Fibroblast of the aortic adventitia (primary cell): ENCODE data around the gene CST9L. TPM values are rescaled to one million over a fixed set of nuclear protein-coding genes. Genes with fewer than 3 reads are reported as not detected.

Experiments used
- DNase-seq: peaks from one replicate; pipeline ENCODE4 v3.0.0-alpha.2; 2010; ENCODE audit warnings: low read depth
- H3K4me3 ChIP-seq: 2 replicates; pipeline ENCODE4 v1.5.1; 2011; ENCODE audit warnings: low read depth, mild to moderate bottlenecking, control low read depth, low read length, moderate library complexity
- CTCF ChIP-seq: IDR thresholded peaks from 2 replicates; pipeline ENCODE4 v1.5.1; 2011; ENCODE audit warnings: mild to moderate bottlenecking, low read length, control low read depth, inconsistent platforms; ENCODE audit not compliant: insufficient read depth
- total RNA-seq: library from RNA; depleted of rRNA; stranded (reverse); fragments of >200 nt; gene quantifications from 2 replicates; pipeline ENCODE4 v1.2.3, GENCODE V29; 2012; ENCODE audit warnings: low replicate concordance

The CST9L gene
- total RNA-seq, 1 donor: not detected

DNA sequence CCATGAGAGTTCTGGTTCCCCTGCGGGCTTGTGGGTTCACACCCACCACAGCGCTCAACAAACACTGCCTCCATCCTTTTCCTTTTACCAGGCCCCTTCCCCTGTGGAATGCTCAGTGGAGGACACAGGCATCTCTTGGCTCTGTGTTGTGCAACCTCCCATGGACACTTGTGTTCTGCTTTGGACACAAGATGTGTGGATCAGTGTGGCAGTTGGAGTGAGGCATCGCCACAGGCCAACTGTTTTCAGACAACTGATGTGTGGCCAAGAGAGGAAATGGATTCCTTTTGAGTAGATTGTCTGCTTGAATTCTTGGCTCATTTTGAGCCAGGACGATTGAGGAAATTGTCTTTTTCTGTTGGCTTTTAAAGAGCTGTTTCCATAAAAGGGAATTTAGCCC lies 50.6 kb downstream of the CST9L start:
- no peak for TF ChIP-seq CTCF
- DNase-seq: no peak
- no peak overlapping the region for H3K4me3 ChIP-seq

GRCh38 chr20:23515250-23515939 lies 52.9 kb downstream of the CST9L start:
- H3K4me3 ChIP-seq: no peak overlapping the region
- no peak for TF ChIP-seq CTCF
- DNase-seq: no peak

GRCh38 chr20:23514848-23515247 lies 53.4 kb downstream of the CST9L start:
- no peak for TF ChIP-seq CTCF
- DNase-seq: no peak
- no peak overlapping the region for H3K4me3 ChIP-seq

Other genes starting within 250 kb of the CST9L start
- 11.4 and 30.8 TPM in 2 replicates for gene NXT1, start 217.7 kb downstream of the CST9L start, total RNA-seq
- gene GZF1, start 206.3 kb downstream of the CST9L start, total RNA-seq: 11.7 and 12.6 TPM in 2 replicates
- gene NAPB, start 147.0 kb downstream of the CST9L start, total RNA-seq: 7.4 and 13.6 TPM in 2 replicates
- gene CSTL1, start 128.8 kb downstream of the CST9L start, total RNA-seq: not detected in 2 replicates
- not detected in 2 replicates for gene CST11, start 115.6 kb downstream of the CST9L start, total RNA-seq
- not detected in 2 replicates for gene CST8, start 77.4 kb downstream of the CST9L start, total RNA-seq
- not detected in 2 replicates for gene CST9, start 37.4 kb upstream of the CST9L start, total RNA-seq
- gene CST3, start 69.5 kb upstream of the CST9L start, total RNA-seq: 246 and 355 TPM in 2 replicates
- not detected in 2 replicates for gene CST4, start 120.6 kb upstream of the CST9L start, total RNA-seq
- gene CST1, start 182.5 kb upstream of the CST9L start, total RNA-seq: 0.63 TPM in 1 of 2 replicates, not detected in the other